Ovary (tissue), 9 donors: ENCODE results near the gene SLC35D3. TPM values are rescaled to one million over a fixed set of nuclear protein-coding genes. Genes with fewer than 3 reads are reported as not detected.

ENCODE experiments used
- DNase-seq, 5 donors: peaks; one replicate each; pipeline ENCODE4 v3.0.0-alpha.2; 2019 to 2020
- H3K27ac ChIP-seq, 2 donors: fragments of 200-600 bp; one replicate each; pipeline versions ENCODE4 v1.5.1 to v1.8.0; 2019 to 2022
- H3K27me3 ChIP-seq: fragments of 200-600 bp; one replicate; pipeline ENCODE4 v1.8.0; 2022
- H3K36me3 ChIP-seq: fragments of 200-600 bp; sonication (generic); one replicate; pipeline ENCODE4 v1.5.1; 2019
- H3K4me1 ChIP-seq: one replicate; pipeline ENCODE4 v1.8.1; 2013; ENCODE audit warnings: mild to moderate bottlenecking, moderate library complexity; ENCODE audit not compliant: insufficient read depth
- H3K4me3 ChIP-seq: fragments of 200-600 bp; sonication (generic); one replicate; pipeline ENCODE4 v1.5.1; 2017
- H3K9me3 ChIP-seq, 2 donors: fragments of 200-600 bp in 1 of 2; sonication (generic) in 1 of 2; one replicate each; pipeline versions ENCODE4 v1.5.1 to v1.8.1; 2013 to 2019; ENCODE audit warnings: mild to moderate bottlenecking in 1 of 2, moderate library complexity in 1 of 2
- EP300 ChIP-seq: sonication (generic); formaldehyde crosslinking; IDR thresholded peaks from one replicate; pipeline ENCODE4 v1.6.1; 2017; ENCODE audit warnings: antibody characterized with exemption
- POLR2A ChIP-seq: fragments of 450-650 bp; IDR thresholded peaks from one replicate; pipeline ENCODE4 v1.6.1; 2017; ENCODE audit warnings: antibody characterized with exemption, mild to moderate bottlenecking, moderate library complexity
- WGBS, 3 donors: extraction: QIAGEN DNeasy Blood & Tissue Kit in 1 of 3; methylation state at CpG; one replicate each; pipeline versions ENCODE4 v1.1.5 to v1.1.7; 2013 to 2017; 5-methylcytosine and 5-hydroxymethylcytosine counted together
- intact Hi-C, 4 donors: fragments of 100-400 bp; cut with DNase I; formaldehyde crosslinking; loops; one replicate each; pipeline versions ENCODE4 v1.11.0 to v1.15.1; 2022 to 2023
- polyA plus RNA-seq, 2 donors: library from polyadenylated mRNA; stranded (reverse); fragments of 200-250 nt in 1 of 2; fragments of 350-450 nt in 1 of 2; fragmentation: Illumina TruSeq in 1 of 2; extraction: RNeasy Lipid Tissue Mini Kit (QIAGEN cat#74804) in 1 of 2; gene quantifications; one replicate each; pipeline ENCODE4 v1.2.3, GENCODE V29; 2013 to 2014
- total RNA-seq, 7 donors: library from RNA; depleted of rRNA in 2 of 7; stranded (reverse); fragments of >200 nt in 2 of 7; fragmentation: NEBNext Ultra II Directional in 3 of 7; extraction: Animal tissue kit (Norgen Biotek cat#: 25700) in 3 of 7; gene quantifications; one replicate each; pipeline versions ENCODE4 v1.1.0 to v1.2.4, GENCODE V29; 2016 to 2023
- TF ChIP-seq, protein P1 (sequence below), 3 donors: fragments of 450-650 bp in 2 of 3; fragments of 200-600 bp in 1 of 3; IDR thresholded peaks; one replicate each; pipeline versions ENCODE4 v1.5.1 to v1.8.0; 2016 to 2022; ENCODE audit warnings: antibody characterized with exemption in 3 of 3, mild to moderate bottlenecking in 1 of 3
- donor health status: DM: no; HTN: no; CAD: no; lungs with moderate emphysema.
- donor health status: DM: no; HTN: no; CAD: no.
- donor health status: Bipolar disorder and iron deficiency.
- donor health status: DM: yes; HTN: yes; CAD: no.
- donor health status: DM: no; HTN: no; CAD: no.
- donor health status: DM: yes; HTN: yes; CAD: no.

Gene SLC35D3
- total and polyA plus RNA-seq, 9 donors, result 0.02 TPM; not detected in 8

DNA sequence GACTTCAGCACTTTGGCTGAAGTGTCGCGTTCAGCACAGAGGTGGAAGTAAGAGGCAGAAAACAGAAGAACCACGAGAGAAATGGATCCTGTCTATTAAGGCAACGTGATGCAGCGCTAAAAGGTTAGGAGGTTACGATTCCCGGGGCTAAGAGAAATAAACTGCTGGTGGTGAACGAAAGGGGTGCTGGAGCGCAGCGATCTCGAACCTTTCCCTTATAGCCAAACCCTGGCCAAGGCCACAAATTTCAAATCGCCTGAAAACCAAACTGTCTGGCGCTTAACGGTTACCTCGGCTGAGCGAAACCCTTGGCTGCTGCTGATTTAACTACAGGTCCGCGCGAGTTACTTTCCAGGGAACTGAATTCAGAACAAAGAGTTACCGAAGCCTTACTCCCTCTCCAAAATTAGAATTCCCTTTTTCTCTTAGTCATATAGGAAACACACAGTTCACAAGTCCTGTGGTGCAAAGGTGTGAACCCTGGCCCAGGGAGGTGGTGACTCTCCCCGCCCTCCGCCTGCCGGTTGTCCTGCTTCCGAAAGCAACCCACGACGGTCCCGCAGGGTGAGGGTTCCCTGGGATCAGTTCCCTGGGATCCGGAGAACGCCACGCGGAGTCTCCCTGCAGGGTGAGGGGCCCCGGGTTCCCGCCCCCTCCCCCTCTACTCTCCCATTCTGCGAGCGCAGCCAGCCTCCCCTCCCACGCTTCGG is 1.3 kb upstream of the SLC35D3 start:
- WGBS, 3 donors, result 2% methylated on average over 36 to 37 of the region's 37 CpGs
- intact Hi-C loops, result no loop called here
- no peak for DNase-seq
- no peak overlapping the region for H3K27ac ChIP-seq
- TF ChIP-seq, protein P1, sequence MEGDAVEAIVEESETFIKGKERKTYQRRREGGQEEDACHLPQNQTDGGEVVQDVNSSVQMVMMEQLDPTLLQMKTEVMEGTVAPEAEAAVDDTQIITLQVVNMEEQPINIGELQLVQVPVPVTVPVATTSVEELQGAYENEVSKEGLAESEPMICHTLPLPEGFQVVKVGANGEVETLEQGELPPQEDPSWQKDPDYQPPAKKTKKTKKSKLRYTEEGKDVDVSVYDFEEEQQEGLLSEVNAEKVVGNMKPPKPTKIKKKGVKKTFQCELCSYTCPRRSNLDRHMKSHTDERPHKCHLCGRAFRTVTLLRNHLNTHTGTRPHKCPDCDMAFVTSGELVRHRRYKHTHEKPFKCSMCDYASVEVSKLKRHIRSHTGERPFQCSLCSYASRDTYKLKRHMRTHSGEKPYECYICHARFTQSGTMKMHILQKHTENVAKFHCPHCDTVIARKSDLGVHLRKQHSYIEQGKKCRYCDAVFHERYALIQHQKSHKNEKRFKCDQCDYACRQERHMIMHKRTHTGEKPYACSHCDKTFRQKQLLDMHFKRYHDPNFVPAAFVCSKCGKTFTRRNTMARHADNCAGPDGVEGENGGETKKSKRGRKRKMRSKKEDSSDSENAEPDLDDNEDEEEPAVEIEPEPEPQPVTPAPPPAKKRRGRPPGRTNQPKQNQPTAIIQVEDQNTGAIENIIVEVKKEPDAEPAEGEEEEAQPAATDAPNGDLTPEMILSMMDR (IDR thresholded peaks at IDR 0.05), result no peak
- TF ChIP-seq POLR2A (no peak), EP300 (no peak)
- H3K4me3 ChIP-seq, result peak overlapping the region; percentile 42
- H3K36me3 ChIP-seq, result no peaks in the 10 kb centered on the region
- H3K27me3 ChIP-seq, result no peaks in the 10 kb centered on the region
- peaks cover 0 to 4% of the 10 kb centered on the region in 2 donors for H3K9me3 ChIP-seq
- peaks cover 5% of the 10 kb centered on the region for H3K4me1 ChIP-seq

DNA sequence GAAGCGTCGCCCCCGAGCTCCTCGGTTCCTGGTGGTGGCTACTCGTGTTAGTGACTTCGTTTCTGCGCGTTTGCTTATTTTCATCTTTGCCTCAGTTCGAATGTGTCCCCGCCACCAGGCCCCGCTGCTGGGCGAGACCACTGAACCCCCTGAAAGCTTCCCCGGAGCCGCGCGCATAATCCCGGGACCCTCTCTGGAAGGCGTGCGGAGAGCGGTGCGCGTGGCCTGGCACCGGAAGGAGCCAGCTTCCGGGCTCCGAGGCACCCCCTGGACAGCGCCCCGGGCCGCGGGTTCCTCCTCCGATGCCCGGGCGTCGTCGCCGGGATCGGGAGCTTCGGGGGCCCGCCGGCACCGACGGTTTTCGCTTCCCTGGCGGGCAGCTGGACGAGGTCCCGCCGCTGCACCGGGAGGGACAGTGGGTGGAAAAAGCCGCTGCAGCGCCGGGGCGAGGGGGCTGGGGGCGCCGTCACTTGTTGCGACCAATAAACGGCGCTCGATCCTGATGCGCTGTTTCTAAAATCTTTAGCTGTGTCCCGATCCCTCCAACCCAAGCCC is 643 bp upstream of the SLC35D3 start:
- DNase-seq, result peak in 2 of 5 donors; percentile 25 to 39
- no peaks in the 10 kb centered on the region for H3K27me3 ChIP-seq
- 0% methylated on average over 41 to 59 of the region's 59 CpGs for WGBS, 3 donors
- peak overlapping the region; percentile 42 for H3K4me3 ChIP-seq
- no peak overlapping the region for H3K27ac ChIP-seq
- peaks cover 0 to 4% of the 10 kb centered on the region in 2 donors for H3K9me3 ChIP-seq
- TF ChIP-seq, protein P1 (IDR thresholded peaks at IDR 0.05), result no peak
- TF ChIP-seq EP300 (no peak), POLR2A (no peak)
- H3K4me1 ChIP-seq, result peaks cover 5% of the 10 kb centered on the region
- no peaks in the 10 kb centered on the region for H3K36me3 ChIP-seq
- intact Hi-C loops, result no loop called here

DNA sequence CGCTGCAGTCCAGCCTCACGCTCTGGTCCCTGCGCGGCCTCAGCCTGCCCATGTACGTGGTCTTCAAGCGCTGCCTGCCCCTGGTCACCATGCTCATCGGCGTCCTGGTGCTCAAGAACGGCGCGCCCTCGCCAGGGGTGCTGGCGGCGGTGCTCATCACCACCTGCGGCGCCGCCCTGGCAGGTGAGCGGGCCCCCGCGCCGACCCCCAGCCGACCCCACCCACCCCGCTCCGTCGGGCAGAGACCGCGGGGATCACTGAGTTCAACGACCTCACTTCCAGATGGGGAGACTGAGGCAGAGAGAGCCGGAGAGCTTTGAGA is 545 bp downstream of the SLC35D3 start:
- DNase-seq, result no peak
- H3K9me3 ChIP-seq, result peaks cover 0 to 4% of the 10 kb centered on the region in 2 donors
- intact Hi-C loops, result no loop called here
- H3K4me1 ChIP-seq, result peaks cover 5% of the 10 kb centered on the region
- H3K27ac ChIP-seq, result no peak overlapping the region
- no peaks in the 10 kb centered on the region for H3K36me3 ChIP-seq
- TF ChIP-seq, protein P1 (IDR thresholded peaks at IDR 0.05), result no peak
- TF ChIP-seq POLR2A, result no peak
- no peak for TF ChIP-seq EP300
- peak overlapping the region; percentile 42 for H3K4me3 ChIP-seq
- H3K27me3 ChIP-seq, result no peaks in the 10 kb centered on the region
- 2 to 3% (median 2%) methylated on average over 8 to 29 of the region's 29 CpGs for WGBS, 3 donors

DNA sequence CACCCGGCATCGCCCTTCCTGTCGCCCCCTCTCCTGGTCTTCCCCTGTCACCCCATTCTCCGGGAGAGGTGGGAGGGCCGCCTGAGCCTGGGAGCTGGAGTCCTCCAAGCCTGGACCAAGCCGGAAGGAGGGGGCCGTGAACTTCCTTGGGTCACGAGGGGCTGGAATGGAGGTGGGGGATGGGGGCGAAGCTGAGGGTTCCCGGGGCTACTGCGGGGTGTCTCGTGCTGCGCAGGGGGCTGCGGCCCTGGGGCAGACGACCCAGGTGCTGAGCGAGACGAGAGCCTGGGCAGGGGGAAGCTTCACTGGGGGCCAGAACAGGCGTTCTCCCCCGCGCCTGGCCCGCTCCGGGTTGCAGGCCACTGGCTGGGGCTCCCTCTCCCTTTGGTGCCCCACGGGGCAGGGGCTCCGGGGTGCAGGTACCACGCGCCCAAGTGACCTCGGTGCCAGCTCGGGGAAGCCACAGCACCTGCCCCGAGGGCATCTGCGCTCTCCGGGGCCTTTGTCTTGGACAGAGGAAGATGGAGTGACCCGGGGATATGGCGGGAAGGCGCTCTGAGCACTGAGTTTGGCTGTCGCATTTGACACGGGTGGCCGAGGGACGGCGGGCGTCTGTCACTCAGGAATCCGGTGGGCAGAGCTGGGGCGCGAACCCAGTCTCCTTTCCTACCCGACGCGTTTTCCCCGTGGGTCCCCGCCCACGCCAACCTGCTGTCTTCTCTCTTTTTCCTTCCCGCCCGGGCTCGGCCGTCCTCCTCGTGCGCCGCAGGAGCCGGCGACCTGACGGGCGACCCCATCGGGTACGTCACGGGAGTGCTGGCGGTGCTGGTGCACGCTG is 1.2 kb downstream of the SLC35D3 start:
- H3K27me3 ChIP-seq, result no peaks in the 10 kb centered on the region
- no peaks in the 10 kb centered on the region for H3K36me3 ChIP-seq
- H3K4me1 ChIP-seq, result peaks cover 5% of the 10 kb centered on the region
- intact Hi-C loops, result no loop called here
- TF ChIP-seq POLR2A, result no peak
- TF ChIP-seq, protein P1 (IDR thresholded peaks at IDR 0.05), result no peak
- TF ChIP-seq EP300, result no peak
- peak in 2 of 5 donors; percentile 13 to 16 for DNase-seq
- H3K9me3 ChIP-seq, result peaks cover 0 to 4% of the 10 kb centered on the region in 2 donors
- no peak overlapping the region for H3K4me3 ChIP-seq
- H3K27ac ChIP-seq, result no peak overlapping the region
- 15 to 18% (median 15%) methylated on average over 62 to 65 of the region's 65 CpGs for WGBS, 3 donors
